Urothelium cell line (cell line): ENCODE results near the gene KIRREL2.

Experiments
- DNase-seq: peaks from one replicate; pipeline ENCODE4 v3.0.0; 2011; ENCODE audit warnings: low spot score, mixed read lengths
- FAIRE-seq: peaks from 2 replicates; lab custom pipeline; 2011; peaks lifted over from hg19 to GRCh38; lab: Jason Lieb, UNC

Gene KIRREL2

DNA sequence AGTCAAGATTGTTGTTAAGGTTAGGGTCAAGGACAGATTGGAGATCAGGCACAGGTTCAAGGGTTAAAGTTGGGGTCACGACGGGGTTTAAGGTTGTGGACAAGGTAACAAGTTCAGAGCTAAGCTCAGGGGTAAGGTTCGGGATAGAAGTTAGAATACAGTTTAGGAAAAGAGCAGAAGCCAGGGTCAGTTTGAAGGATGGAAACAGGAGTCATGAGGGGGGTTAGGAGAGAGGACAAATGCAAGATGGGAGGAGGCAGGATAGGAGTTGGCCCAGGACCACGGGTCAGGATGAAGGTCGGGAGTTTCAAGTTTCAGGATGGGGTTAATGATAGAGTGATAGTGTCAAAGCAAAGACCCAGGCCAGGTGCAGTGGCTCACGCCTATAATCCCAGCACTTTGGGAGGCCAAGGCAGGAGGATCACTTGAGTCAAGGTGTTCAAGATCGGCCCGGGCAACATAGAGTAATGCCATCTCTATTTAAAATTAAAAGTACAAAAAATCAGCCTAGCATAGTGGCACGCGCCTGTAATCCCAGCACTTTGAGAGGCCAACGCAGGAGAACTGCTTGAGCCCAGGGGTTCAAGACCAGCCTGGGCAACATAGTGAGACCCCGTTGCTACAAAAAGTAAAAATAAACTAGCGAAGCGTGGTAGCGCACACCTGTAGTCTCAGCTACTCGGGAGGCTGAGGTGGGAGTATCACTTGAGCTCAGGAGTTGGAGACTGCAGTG lies 12.1 kb upstream of the KIRREL2 start:
- no peak for FAIRE-seq

GRCh38 chr19:35845215-35846037 lies 11.3 kb upstream of the KIRREL2 start:
- DNase-seq, result peak; percentile 58

More for the DNA sequence above, 12.1 kb upstream of the KIRREL2 start:
- no peak for DNase-seq

DNA sequence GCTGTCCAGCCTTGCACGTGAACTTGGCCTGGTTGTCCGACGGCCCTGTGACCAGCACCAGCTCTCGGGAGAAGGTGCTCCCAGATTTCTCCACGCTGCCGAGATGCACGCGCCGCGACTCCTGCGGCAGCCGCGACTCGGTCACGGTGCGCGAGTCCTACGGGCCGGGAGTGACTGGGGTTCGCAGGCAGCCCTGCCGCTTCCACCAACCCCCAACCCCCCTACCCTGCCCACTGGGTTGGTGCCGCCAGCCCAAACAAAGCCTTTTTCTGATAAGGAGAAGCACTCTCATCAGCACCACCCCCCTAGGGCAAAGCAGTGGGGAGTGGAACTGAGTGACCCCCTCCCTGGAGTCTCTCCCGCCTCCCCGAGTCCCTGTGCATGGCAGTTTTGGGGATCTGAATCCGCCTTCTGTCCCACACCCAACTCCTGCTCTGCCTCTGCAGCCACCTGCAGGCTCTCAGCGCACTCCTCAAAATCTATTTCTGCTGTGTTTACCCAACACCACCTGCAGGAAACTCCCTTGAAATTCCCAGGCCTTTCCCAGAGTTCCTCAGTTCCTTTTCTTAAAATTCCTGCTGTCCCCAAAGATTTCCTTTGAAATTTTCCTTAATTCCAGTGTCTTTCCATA lies 10.6 kb upstream of the KIRREL2 start:
- FAIRE-seq, result no peak
- DNase-seq, result no peak

More at GRCh38 chr19:35845215-35846037, 11.3 kb upstream of the KIRREL2 start:
- peak; percentile 5 for FAIRE-seq

DNA sequence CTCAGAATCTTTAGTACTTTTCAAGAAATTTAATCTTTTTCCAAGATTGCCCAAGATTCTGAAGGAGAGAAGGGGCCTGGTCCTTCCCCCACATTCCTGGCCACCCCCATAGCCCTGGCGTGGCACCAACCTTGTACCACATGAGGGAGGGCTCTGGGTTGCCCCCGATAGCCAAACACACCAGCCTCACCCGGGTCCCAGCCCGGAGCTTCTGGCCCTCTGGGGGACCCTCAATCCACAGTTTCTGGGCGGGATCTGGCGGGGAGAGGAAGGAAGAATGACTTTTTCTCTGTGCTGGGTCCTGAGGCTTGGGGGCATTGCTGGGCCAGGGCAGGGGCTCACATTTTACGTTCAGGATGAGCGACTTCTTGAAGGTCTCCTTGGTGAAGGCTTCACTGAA lies 8.8 kb upstream of the KIRREL2 start:
- FAIRE-seq (no peak), DNase-seq (no peak)

- no peak for FAIRE-seq
- no peak for DNase-seq
Measured at GRCh38 chr19:35848486-35848885, 8.2 kb upstream of the KIRREL2 start.

DNA sequence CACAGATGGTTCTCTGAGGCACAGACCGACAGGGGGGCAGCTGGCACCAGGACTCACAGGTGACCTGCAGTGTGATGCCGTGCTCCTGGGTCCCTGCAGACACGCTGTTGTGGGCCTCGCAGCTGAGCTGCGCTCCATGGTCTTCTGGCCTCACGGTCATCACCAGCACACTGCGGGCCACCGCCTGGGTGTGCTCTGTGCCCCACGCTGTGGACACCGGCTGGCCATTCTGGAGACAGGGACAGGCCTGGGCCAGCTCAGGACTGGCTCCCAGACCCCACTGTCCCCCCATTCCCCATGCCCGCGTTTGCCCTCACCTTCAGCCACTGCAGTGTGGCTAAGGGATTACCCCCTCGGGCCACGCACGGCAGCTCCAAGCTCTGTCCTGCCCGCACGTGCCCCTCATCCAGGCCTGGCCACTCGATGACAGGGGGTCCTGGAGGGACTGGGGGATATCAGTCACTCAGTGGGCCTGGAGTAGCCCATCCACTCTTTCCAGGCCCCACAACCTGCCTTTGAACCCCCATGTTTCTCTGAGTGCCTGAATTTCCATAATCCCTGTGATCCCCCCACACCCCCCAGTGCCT lies 7.7 kb upstream of the KIRREL2 start:
- FAIRE-seq (no peak), DNase-seq (no peak)

DNA sequence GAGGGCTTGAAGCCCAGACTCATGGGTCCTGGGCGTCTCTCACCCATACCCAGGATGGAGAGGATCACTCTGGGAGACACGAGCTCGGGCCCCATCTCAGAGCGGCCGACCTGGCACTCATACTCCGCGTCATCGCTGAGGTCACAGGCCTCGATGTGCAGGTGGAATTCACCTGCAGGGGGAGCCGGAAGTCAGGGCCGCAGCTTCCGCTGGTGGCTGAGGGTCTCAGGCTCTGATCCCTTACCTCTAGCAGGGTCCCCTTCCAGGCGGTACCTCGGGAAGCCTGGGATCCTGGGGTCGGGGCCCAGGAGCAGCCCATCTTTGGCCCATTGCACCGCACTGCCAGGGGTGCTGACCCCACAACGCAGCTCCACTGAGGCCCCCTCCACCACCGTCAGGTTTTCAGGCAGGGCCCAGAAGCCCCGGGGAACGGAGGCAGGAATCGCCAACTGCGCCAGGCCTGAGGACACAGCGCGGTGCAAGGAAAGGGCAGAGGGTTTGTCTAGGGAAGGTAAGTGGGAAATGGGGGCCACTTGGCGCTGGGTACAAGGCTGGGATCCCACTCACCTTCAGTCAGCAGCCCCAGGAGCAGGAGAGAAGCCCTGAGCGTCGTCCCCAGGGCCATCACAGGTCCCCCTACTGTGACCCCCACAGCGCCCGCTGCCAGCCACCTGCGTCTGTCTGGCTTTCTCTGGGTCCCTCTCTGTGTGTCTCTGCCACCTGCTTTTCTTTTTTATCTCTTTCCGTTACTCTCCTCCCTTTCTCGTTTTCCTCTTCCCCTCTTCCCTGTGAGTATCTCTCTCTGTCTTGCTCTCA lies 5.3 kb upstream of the KIRREL2 start:
- FAIRE-seq, result no peak
- no peak for DNase-seq

DNA sequence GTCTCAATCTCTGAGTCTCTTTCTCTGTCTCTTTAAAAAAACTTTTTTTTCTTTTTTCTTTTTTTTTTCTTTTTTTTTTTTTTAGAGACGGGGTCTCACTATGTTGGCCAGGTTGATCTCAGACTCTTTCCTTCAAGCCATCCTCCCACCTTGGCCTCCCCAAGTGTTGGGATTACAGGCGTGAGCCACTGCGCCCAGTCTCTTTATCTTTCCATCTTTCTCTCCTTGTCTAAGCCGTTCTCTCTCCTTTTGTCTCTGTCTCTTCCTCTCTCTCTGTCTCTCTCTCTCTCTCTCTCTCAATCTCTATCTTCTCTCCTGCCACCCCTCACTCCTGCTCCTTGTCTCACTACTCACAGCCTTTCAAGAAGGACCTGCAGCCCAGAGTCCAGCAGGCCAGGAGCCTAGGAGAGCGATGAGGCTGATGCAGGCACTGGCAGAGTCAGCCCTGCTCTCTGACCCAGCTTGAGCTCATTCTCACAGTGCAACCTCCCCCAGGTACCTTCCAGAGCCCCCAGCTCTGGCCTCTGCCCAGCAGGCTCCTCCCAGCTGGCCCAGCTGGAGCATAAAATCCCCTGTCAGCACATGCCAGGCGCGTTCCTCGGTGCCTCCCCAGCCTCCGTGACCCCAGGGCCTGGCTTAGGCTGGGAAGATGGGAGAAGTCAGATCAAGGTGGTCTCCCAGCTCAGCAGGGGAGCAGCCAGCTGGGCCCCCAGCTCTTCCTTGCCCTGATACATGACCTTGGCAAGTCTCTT lies 4.5 kb upstream of the KIRREL2 start, which contains the start of gene NPHS1:
TSS of gene NPHS1 (minus strand) at position 476 of the 752 bp plus-strand sequence. CDS start 667 bp downstream, outside the sequence.
- DNase-seq (no peak), FAIRE-seq (no peak)

DNA sequence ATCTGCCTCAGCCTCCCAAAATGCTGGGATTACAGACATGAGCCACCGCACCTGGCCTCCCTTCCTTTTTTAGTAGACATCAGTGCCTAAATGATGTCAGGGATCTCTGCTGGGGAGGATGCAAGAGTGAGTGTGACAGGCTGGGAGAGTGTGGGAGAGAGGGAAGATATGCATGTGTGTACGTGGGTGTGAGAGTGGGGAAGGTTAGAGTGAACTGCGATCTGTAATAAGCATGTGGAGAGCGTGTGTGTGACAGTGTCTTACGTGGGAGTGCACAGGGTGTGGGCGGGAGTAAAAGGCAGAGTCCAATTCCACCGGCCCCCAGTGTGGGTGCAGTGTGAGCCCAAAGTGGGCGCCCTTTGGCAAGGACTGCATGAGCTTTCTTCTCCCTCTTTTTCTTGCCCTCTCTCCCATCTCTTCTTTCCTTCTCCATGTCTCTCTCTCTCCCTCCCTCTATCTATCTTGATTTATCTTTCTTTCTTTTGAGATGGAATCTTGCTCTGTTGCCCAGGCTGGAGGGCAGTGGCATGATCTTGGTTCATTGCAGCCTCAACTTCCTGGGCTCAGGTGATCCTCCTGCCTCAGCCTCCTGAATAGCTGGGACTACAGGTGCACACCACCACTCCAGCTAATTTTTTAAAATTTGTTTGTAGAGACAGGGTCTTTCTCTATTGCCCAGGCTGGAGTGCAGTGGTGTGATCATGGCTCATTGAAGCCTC lies 3.5 kb upstream of the KIRREL2 start:
- no peak for FAIRE-seq

DNA sequence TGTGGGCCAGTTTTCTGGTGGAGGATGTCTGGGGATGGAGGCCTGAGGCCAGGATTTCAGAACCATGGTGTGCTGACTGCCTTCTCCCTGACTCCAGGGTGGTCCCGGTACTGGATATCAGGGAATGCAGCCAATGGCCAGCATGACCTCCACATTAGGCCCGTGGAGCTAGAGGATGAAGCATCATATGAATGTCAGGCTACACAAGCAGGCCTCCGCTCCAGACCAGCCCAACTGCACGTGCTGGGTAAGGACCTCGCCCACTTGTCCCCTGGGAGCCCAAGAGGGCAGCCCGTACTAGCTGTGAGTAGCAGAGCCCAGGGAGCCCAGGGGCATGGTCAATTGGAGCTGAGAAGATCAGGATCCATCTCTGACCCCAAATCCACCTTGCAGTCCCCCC lies 1.6 kb downstream of the KIRREL2 start:
- FAIRE-seq, result no peak

More for the DNA sequence above, 3.5 kb upstream of the KIRREL2 start:
- DNase-seq, result no peak

DNA sequence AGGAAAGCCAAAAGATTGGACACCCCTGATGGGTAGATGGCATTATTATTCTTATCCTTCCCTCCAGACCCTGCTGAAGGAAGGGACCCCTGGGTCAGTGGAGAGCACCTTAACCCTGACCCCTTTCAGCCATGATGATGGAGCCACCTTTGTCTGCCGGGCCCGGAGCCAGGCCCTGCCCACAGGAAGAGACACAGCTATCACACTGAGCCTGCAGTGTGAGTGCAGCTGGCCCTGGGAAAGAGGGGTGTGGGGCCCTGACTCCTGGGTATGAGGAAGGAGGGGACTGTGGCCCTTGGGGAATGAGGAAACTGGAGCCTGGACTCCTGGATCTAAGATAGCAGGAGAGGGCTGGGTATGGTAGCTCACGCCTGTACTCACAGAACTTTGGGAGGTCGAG lies 2.7 kb downstream of the KIRREL2 start:
- DNase-seq, result no peak
- no peak for FAIRE-seq

More for the DNA sequence above, 1.6 kb downstream of the KIRREL2 start:
- DNase-seq, result no peak

DNA sequence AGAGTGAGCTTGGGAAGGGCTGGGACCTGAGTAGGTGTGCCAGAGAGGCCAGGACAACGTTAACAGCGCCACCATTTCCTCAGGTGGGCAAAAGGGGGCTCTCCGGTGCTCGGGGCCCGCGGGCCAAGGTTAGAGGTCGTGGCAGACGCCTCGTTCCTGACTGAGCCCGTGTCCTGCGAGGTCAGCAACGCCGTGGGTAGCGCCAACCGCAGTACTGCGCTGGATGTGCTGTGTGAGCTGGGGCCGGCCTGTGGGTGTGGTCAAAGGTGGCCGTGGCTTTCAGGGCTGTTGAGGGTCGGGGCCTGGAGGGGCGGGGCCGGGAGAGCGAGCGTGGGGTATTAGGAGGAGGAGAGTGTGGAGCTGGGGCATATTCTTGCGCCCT lies 3.7 kb downstream of the KIRREL2 start:
- no peak for FAIRE-seq
- DNase-seq, result no peak

- DNase-seq, result no peak
- FAIRE-seq, result no peak
Measured at GRCh38 chr19:35860818-35861639, 4.3 kb downstream of the KIRREL2 start.

GRCh38 chr19:35861640-35862160 lies 5.0 kb downstream of the KIRREL2 start:
- FAIRE-seq (no peak), DNase-seq (no peak)

- FAIRE-seq (no peak), DNase-seq (no peak)
Measured at GRCh38 chr19:35862528-35862927, 5.8 kb downstream of the KIRREL2 start.

DNA sequence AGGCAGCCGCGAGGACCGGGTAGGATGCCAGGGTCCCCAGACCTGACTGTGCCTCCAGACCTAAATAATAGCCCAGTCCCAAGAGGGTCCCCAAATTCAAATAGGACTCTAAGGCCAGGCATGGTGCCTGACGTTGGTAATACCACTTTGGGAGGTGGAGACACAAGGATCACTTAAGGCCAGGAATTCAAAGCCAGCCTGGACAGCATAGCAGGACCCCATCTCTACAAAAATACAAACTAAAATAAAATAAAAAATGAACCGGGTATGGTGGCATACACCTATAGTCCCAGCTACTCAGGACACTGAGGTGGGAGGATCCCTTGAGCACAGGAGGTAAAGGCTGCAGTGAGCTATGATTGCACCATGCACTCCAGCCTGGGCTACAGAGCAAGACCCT lies 6.3 kb downstream of the KIRREL2 start:
- FAIRE-seq (no peak), DNase-seq (no peak)

DNA sequence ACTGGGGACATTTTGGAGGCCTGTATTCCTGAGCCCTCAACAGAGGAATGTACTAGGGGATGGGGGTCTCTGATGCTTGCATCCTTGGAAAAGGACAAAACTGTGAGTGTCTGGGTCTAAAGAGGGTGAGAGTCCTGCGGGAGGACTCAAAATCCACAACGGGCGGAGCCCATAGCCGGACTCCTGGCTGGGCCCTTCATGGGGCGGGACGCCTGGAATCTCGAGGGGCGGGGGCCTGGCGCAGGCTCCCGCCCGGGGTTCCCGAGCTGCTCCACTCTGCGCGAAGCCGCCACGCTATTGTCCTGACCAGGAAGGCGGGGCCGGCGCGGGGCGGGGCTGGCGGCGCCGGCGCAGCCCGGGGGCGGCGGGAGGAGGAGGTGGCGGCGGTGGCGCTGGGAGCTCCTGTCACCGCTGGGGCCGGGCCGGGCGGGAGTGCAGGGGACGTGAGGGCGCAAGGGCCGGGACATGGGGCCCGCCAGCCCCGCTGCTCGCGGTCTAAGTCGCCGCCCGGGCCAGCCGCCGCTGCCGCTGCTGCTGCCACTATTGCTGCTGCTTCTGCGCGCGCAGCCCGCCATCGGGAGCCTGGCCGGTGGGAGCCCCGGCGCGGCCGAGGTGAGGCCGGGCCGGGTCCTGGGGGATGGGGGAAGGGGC lies 11.6 kb downstream of the KIRREL2 start, which contains the start of gene APLP1:
TSS of gene APLP1 (plus strand) at position 403 of the 651 bp plus-strand sequence. CDS start at position 466, 63 bp downstream.
- no peak for FAIRE-seq
- DNase-seq, result peak; percentile 82
